Thyroid gland (tissue), 4 donors: ENCODE results near the gene CLIP2.

ENCODE experiments used
- CTCF ChIP-seq, 6 experiments: fragments of 200-600 bp in 3 of 6; fragments of 450-650 bp in 3 of 6; sonication (generic) in 3 of 6; IDR thresholded peaks; one replicate each; pipeline ENCODE4 v1.5.1; 2016 to 2019; ENCODE audit warnings: antibody characterized with exemption in 6 of 6, mild to moderate bottlenecking in 2 of 6, inconsistent platforms in 1 of 6, moderate library complexity in 1 of 6
- POLR2A ChIP-seq, 2 donors: fragments of 450-650 bp; IDR thresholded peaks; one replicate each; pipeline ENCODE4 v1.6.1; 2017; ENCODE audit warnings: antibody characterized with exemption in 2 of 2, mild to moderate bottlenecking in 2 of 2, moderate library complexity in 1 of 2

- TF ChIP-seq CTCF (IDR thresholded peaks at IDR 0.05) (no peak), POLR2A (IDR thresholded peaks at IDR 0.05) (no peak)
These were observed 129.3 kb downstream of the CLIP2 start for GRCh38 chr7:74418538-74418937.
